Upper lobe of left lung (tissue), 6 donors: ENCODE results near the gene OSBPL9. TPM values are rescaled to one million over a fixed set of nuclear protein-coding genes. Genes with fewer than 3 reads are reported as not detected.

ENCODE experiments used
- ATAC-seq, 2 donors: fragments of 200-7000 bp; cut with Tn5 transposase; one replicate each; pipeline ENCODE4 v1.9.1; 2022; ENCODE audit warnings: mild to moderate bottlenecking in 2 of 2, moderate library complexity in 2 of 2; ENCODE audit not compliant: low FRiP score in 2 of 2
- DNase-seq, 2 donors: peaks; one replicate each; pipeline ENCODE4 v3.0.0-alpha.2; 2019 to 2020
- H3K27ac ChIP-seq, 4 donors: fragments of 200-600 bp; sonication (generic); one replicate each; pipeline ENCODE4 v1.5.1; 2016 to 2019
- H3K27me3 ChIP-seq, 4 donors: fragments of 200-600 bp; sonication (generic); one replicate each; pipeline ENCODE4 v1.5.1; 2017 to 2019
- H3K36me3 ChIP-seq, 4 donors: fragments of 200-600 bp; sonication (generic); one replicate each; pipeline ENCODE4 v1.5.1; 2016 to 2019
- H3K4me1 ChIP-seq, 4 donors: fragments of 200-600 bp; sonication (generic); one replicate each; pipeline ENCODE4 v1.5.1; 2018 to 2019
- H3K4me3 ChIP-seq, 4 donors: fragments of 200-600 bp; sonication (generic); one replicate each; pipeline ENCODE4 v1.5.1; 2017 to 2019; ENCODE audit warnings: mild to moderate bottlenecking in 2 of 4, moderate library complexity in 1 of 4
- H3K9me3 ChIP-seq, 4 donors: fragments of 200-600 bp; sonication (generic); one replicate each; pipeline ENCODE4 v1.5.1; 2018 to 2019
- CTCF ChIP-seq, 6 experiments: fragments of 450-650 bp in 4 of 6; fragments of 200-600 bp in 2 of 6; sonication (generic) in 2 of 6; IDR thresholded peaks; one replicate each; pipeline ENCODE4 v1.5.1; 2016 to 2019; ENCODE audit warnings: antibody characterized with exemption in 6 of 6
- EP300 ChIP-seq, 4 donors: sonication (generic); formaldehyde crosslinking; IDR thresholded peaks; one replicate each; pipeline ENCODE4 v1.5.1; 2017; ENCODE audit warnings: antibody characterized with exemption in 4 of 4, control low read depth in 2 of 4
- POLR2A ChIP-seq, 4 donors: fragments of 450-650 bp; IDR thresholded peaks; one replicate each; pipeline ENCODE4 v1.5.1; 2016 to 2017; ENCODE audit warnings: antibody characterized with exemption in 4 of 4, mild to moderate bottlenecking in 2 of 4
- POLR2AphosphoS5 ChIP-seq, 2 donors: sonication (generic); formaldehyde crosslinking; IDR thresholded peaks; one replicate each; pipeline ENCODE4 v1.5.1; 2017; ENCODE audit warnings: antibody characterized with exemption in 2 of 2
- WGBS, 2 donors: methylation state at CpG; one replicate each; pipeline ENCODE4 v1.1.5; 2017 to 2018; 5-methylcytosine and 5-hydroxymethylcytosine counted together
- total RNA-seq, 6 donors: library from RNA; depleted of rRNA in 4 of 6; stranded (reverse); fragments of >200 nt in 4 of 6; gene quantifications; one replicate each; pipeline versions ENCODE4 v1.1.0 to v1.2.1, GENCODE V29; 2016 to 2021
- donor health status: DM: no; HTN: no; CAD: no; lungs with moderate emphysema.
- donor health status: DM: no; HTN: yes; CAD: no; lungs with severe emphysema.

The OSBPL9 gene
- total RNA-seq, 6 donors from 2014 or later: 55.7 to 271 (median 94.9) TPM

GRCh38 chr1:51740652-51741051, 123.8 kb downstream of the OSBPL9 start:
- peaks cover 0 to 32% (median 10%) of the 10 kb centered on the region in 4 donors for H3K4me1 ChIP-seq
- no peak for ATAC-seq
- 54 to 61% methylated on average over 3 of the region's 3 CpGs for WGBS, 2 donors

GRCh38 chr1:51741121-51741681, 124.3 kb downstream of the OSBPL9 start:
- TF ChIP-seq POLR2A (IDR thresholded peaks at IDR 0.05) (no peak), EP300 (IDR thresholded peaks at IDR 0.05) (no peak), CTCF (IDR thresholded peaks at IDR 0.05) (no peak), POLR2AphosphoS5 (IDR thresholded peaks at IDR 0.05) (no peak)
- Histone ChIP-seq H3K36me3 (no peaks in the 10 kb centered on the region), H3K4me3 (no peak overlapping the region), H3K9me3 (no peaks in the 10 kb centered on the region), H3K27ac (no peak overlapping the region), H3K27me3 (no peaks in the 10 kb centered on the region), H3K4me1 (peaks cover 0 to 28% (median 10%) of the 10 kb centered on the region in 4 donors)
- ATAC-seq: no peak
- 66 to 80% methylated on average over 1 of the region's 1 CpG for WGBS, 2 donors
- no peak for DNase-seq

More at GRCh38 chr1:51740652-51741051, 123.8 kb downstream of the OSBPL9 start:
- Histone ChIP-seq H3K36me3 (no peaks in the 10 kb centered on the region), H3K27ac (no peak overlapping the region), H3K9me3 (no peaks in the 10 kb centered on the region), H3K27me3 (no peaks in the 10 kb centered on the region), H3K4me3 (no peak overlapping the region)
- DNase-seq: no peak
- TF ChIP-seq POLR2A (IDR thresholded peaks at IDR 0.05): no peak
- no peak for TF ChIP-seq EP300 (IDR thresholded peaks at IDR 0.05)
- no peak for TF ChIP-seq POLR2AphosphoS5 (IDR thresholded peaks at IDR 0.05)
- TF ChIP-seq CTCF (IDR thresholded peaks at IDR 0.05): no peak

GRCh38 chr1:51744506-51745303, 127.8 kb downstream of the OSBPL9 start:
- Histone ChIP-seq H3K4me3 (no peak overlapping the region), H3K36me3 (peaks cover 0 to 15% (median 0%) of the 10 kb centered on the region in 4 donors), H3K9me3 (no peaks in the 10 kb centered on the region), H3K4me1 (peaks cover 0 to 8% (median 0%) of the 10 kb centered on the region in 4 donors), H3K27ac (no peak overlapping the region), H3K27me3 (no peaks in the 10 kb centered on the region)
- no peak for DNase-seq
- no peak for ATAC-seq
- WGBS, 2 donors: 74 to 76% methylated on average over 4 of the region's 4 CpGs
- no peak for TF ChIP-seq POLR2AphosphoS5 (IDR thresholded peaks at IDR 0.05)
- TF ChIP-seq CTCF (IDR thresholded peaks at IDR 0.05): no peak
- no peak for TF ChIP-seq EP300 (IDR thresholded peaks at IDR 0.05)
- no peak for TF ChIP-seq POLR2A (IDR thresholded peaks at IDR 0.05)

GRCh38 chr1:51745304-51745570, 128.3 kb downstream of the OSBPL9 start:
- Histone ChIP-seq H3K4me3 (no peak overlapping the region), H3K9me3 (no peaks in the 10 kb centered on the region), H3K27ac (no peak overlapping the region), H3K36me3 (peaks cover 0 to 16% (median 0%) of the 10 kb centered on the region in 4 donors), H3K27me3 (no peaks in the 10 kb centered on the region), H3K4me1 (peaks cover 0 to 8% (median 0%) of the 10 kb centered on the region in 4 donors)
- DNase-seq (no peak), ATAC-seq (no peak)
- no peak for TF ChIP-seq CTCF (IDR thresholded peaks at IDR 0.05)
- no peak for TF ChIP-seq EP300 (IDR thresholded peaks at IDR 0.05)
- no peak for TF ChIP-seq POLR2AphosphoS5 (IDR thresholded peaks at IDR 0.05)
- no peak for TF ChIP-seq POLR2A (IDR thresholded peaks at IDR 0.05)
